ENCODE measurements around the gene AP4M1. TPM values are rescaled to one million over a fixed set of nuclear protein-coding genes. Genes with fewer than 3 reads are reported as not detected.
A peak's percentile ranks its signal among the peaks of the same experiment; 100 is the strongest.

Gene AP4M1
- total RNA-seq, 4 donors from 2014 or later: 23.0 to 34.1 (median 25.9) TPM

DNA sequence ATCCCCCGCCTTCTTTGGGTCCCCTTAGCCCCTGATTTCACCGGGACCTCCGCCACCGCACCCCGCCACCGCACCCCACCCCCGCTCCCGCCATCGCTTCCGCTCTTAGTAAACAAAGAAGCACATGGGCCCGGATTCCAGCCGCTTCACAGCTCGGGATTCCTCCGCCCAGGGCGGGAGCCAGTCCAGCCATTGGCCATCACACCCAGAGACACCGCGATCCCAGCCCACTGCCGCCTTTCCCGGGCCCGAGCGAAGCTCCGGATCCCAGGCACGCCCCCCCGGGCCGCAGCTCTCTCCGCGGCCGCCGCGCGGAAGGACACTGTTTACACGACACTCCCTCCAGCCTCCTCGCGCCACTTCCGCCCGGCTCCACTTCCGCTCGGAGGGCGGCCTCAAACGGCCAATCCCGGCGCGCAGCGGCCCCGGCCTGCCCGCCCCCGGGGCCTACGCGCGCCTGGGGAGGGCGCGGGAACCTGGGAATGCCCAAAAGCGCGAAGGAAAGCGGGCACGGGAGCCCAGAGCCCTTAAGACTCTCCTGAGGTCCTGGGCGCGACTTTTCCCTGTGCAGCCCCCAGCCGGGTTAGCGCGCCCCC is 925 bp upstream of the AP4M1 start:
- DNase-seq (ENCODE audit: low spot score in 2 of 2): peak; percentile 86 to 89
- Histone ChIP-seq H3K27ac (peak overlapping the region; percentile 76 to 96 (median 87)), H3K9me3 (no peaks in the 10 kb centered on the region), H3K36me3 (peaks cover 0 to 67% (median 41%) of the 10 kb centered on the region in 3 donors), H3K4me1 (peaks cover 0 to 35% (median 19%) of the 10 kb centered on the region in 4 donors), H3K27me3 (no peaks in the 10 kb centered on the region), H3K4me3 (peak overlapping the region; percentile 62 to 99 (median 74))
- TF ChIP-seq EP300 (IDR thresholded peaks at IDR 0.05) (peak; percentile 76 to 96), POLR2A (IDR thresholded peaks at IDR 0.05) (peak in 1 of 2 donors; percentile 15), CTCF (IDR thresholded peaks at IDR 0.05) (peak in 2 of 5 experiments; percentile 41 to 62)
- WGBS, 2 donors: 0 to 1% methylated on average over 29 to 46 of the region's 61 CpGs

GRCh38 chr7:100102950-100103840 is 1.8 kb downstream of the AP4M1 start:
- H3K9me3 ChIP-seq: no peaks in the 10 kb centered on the region
- H3K4me1 ChIP-seq: peaks cover 0 to 32% (median 19%) of the 10 kb centered on the region in 4 donors
- DNase-seq (ENCODE audit: low spot score in 2 of 2): no peak
- 74 to 77% methylated on average over 17 of the region's 17 CpGs for WGBS, 2 donors
- H3K4me3 ChIP-seq: no peak overlapping the region
- peaks cover 0 to 67% (median 23%) of the 10 kb centered on the region in 3 donors for H3K36me3 ChIP-seq
- no peaks in the 10 kb centered on the region for H3K27me3 ChIP-seq
- TF ChIP-seq CTCF (IDR thresholded peaks at IDR 0.05): no peak
- no peak for TF ChIP-seq POLR2A (IDR thresholded peaks at IDR 0.05)
- no peak for TF ChIP-seq EP300 (IDR thresholded peaks at IDR 0.05)
- peak overlapping the region in 1 of 4 donors; percentile 98 for H3K27ac ChIP-seq

DNA sequence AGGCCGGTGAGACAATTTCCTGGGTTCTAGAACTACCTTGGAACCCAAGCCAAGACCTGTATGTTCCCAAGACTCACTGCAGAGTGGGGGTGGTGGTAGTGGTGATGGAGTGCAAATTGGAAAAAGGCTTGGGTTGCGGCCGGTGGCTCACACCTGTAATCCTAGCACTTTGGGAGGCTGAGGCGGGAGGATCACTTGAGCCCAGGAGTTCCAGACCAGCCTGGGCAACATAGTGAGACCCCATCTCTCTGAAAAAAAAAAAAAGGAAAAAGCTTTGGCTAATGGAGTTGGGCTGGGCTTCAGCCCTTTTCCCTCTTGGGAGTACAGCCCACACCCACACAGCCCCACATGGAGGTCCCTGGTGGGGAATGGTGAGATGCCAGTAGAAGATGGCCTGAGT is 4.1 kb downstream of the AP4M1 start:
- no peaks in the 10 kb centered on the region for H3K27me3 ChIP-seq
- H3K36me3 ChIP-seq: peaks cover 0 to 75% (median 23%) of the 10 kb centered on the region in 3 donors
- no peak overlapping the region for H3K27ac ChIP-seq
- TF ChIP-seq POLR2A (IDR thresholded peaks at IDR 0.05): no peak
- TF ChIP-seq CTCF (IDR thresholded peaks at IDR 0.05): no peak
- no peak for TF ChIP-seq EP300 (IDR thresholded peaks at IDR 0.05)
- no peak overlapping the region for H3K4me3 ChIP-seq
- H3K9me3 ChIP-seq: no peaks in the 10 kb centered on the region
- DNase-seq (ENCODE audit: low spot score in 2 of 2): no peak
- peaks cover 0 to 12% (median 8%) of the 10 kb centered on the region in 4 donors for H3K4me1 ChIP-seq
- 93 to 100% methylated on average over 3 to 4 of the region's 4 CpGs for WGBS, 2 donors

GRCh38 chr7:100106633-100107032 is 5.2 kb downstream of the AP4M1 start:
- H3K4me3 ChIP-seq: no peak overlapping the region
- no peak for DNase-seq (ENCODE audit: low spot score in 2 of 2)
- H3K36me3 ChIP-seq: peaks cover 0 to 86% (median 26%) of the 10 kb centered on the region in 3 donors
- no peaks in the 10 kb centered on the region for H3K27me3 ChIP-seq
- H3K9me3 ChIP-seq: no peaks in the 10 kb centered on the region
- TF ChIP-seq POLR2A (IDR thresholded peaks at IDR 0.05): no peak
- TF ChIP-seq CTCF (IDR thresholded peaks at IDR 0.05): no peak
- no peak for TF ChIP-seq EP300 (IDR thresholded peaks at IDR 0.05)
- WGBS, 2 donors: 79 to 83% methylated on average over 15 to 17 of the region's 17 CpGs
- no peak overlapping the region for H3K27ac ChIP-seq
- H3K4me1 ChIP-seq: peaks cover 0 to 12% (median 8%) of the 10 kb centered on the region in 4 donors
